ENCODE data around the gene DHX30. TPM values are rescaled to one million over a fixed set of nuclear protein-coding genes. Genes with fewer than 3 reads are reported as not detected.

The DHX30 gene
- total and polyA plus RNA-seq, 2 of the 8 experiments (the other 6 are each of a cell fraction or from before 2014, with no cell fraction given): 82.4 to 97.9 TPM

- TF ChIP-seq RNF2 (IDR thresholded peaks at IDR 0.05; ENCODE audit: borderline replicate concordance, low read depth, low read length, missing control alignments, poor library complexity, severe bottlenecking) (no peak), KDM5A (IDR thresholded peaks at IDR 0.05; ENCODE audit: low read length) (no peak), RXRA (IDR thresholded peaks at IDR 0.05; ENCODE audit: insufficient read depth, low read depth, low read length) (no peak), CTCF (IDR thresholded peaks at IDR 0.05; ENCODE audit: control extremely low read depth in 1 of 3, insufficient read depth in 1 of 3, low read depth in 1 of 3, low read length in 3 of 3) (no peak), SP2 (IDR thresholded peaks at IDR 0.05; ENCODE audit: low read length) (no peak), ZNF274 (IDR thresholded peaks at IDR 0.05; ENCODE audit: borderline replicate concordance, extremely low read depth, low read length) (no peak), GABPA (IDR thresholded peaks at IDR 0.05; ENCODE audit: borderline replicate concordance, insufficient read depth, low read length) (peak; percentile 88), SIN3A (conservative IDR thresholded peaks at IDR 0.05 in 1 of 2, IDR thresholded peaks at IDR 0.05 in 1 of 2; ENCODE audit: low read depth in 1 of 2, low read length in 2 of 2) (peak in 1 of 2 experiments; percentile 60; a peak in 1 of 4 replicates), JUND (IDR thresholded peaks at IDR 0.05; ENCODE audit: low read length) (no peak), EP300 (IDR thresholded peaks at IDR 0.05; ENCODE audit: borderline replicate concordance in 1 of 2, low read depth in 2 of 2, low read length in 2 of 2) (no peak), HDAC6 (IDR thresholded peaks at IDR 0.05; ENCODE audit: low read depth, low read length) (no peak), YY1 (IDR thresholded peaks at IDR 0.05; ENCODE audit: low read depth, low read length) (no peak), CBX5 (IDR thresholded peaks at IDR 0.05; ENCODE audit: low read depth, low read length) (no peak), RBBP5 (IDR thresholded peaks at IDR 0.05; ENCODE audit: borderline replicate concordance, low read depth, low read length) (peak; percentile 85; the same call in 1 of the 2 replicates), CTBP2 (IDR thresholded peaks at IDR 0.05; ENCODE audit: borderline replicate concordance, insufficient read depth, insufficient read length, low read length) (no peak), TCF12 (IDR thresholded peaks at IDR 0.05; ENCODE audit: low read depth, low read length) (no peak), POU5F1 (IDR thresholded peaks at IDR 0.05; ENCODE audit: low read depth, low read length) (no peak), TEAD4 (IDR thresholded peaks at IDR 0.05; ENCODE audit: low read depth, low read length) (no peak), TBP (IDR thresholded peaks at IDR 0.05; ENCODE audit: low read depth, low read length) (peak; percentile 46; the same call in 1 of the 2 replicates), RFX5 (IDR thresholded peaks at IDR 0.05; ENCODE audit: borderline replicate concordance, low read depth, low read length) (no peak), SIRT6 (IDR thresholded peaks at IDR 0.05; ENCODE audit: low read length) (no peak)
Observed at GRCh38 chr3:47802734-47803479, at the start of gene DHX30 (continued).
